Astrocyte (in vitro differentiated cells and primary cell): ENCODE results near the gene ELP2.

ENCODE experiments used
- CTCF ChIP-seq: IDR thresholded peaks from 2 replicates; pipeline ENCODE4 v1.5.1; 2011; ENCODE audit warnings: low read depth, mild to moderate bottlenecking, inconsistent platforms, low read length, moderate library complexity; ENCODE audit not compliant: insufficient read depth
- EZH2 ChIP-seq: IDR thresholded peaks from 2 replicates; pipeline ENCODE4 v1.6.1; 2012; ENCODE audit warnings: mild to moderate bottlenecking, low read length, inconsistent platforms; ENCODE audit not compliant: insufficient read depth

- TF ChIP-seq CTCF = no peak
- TF ChIP-seq EZH2 = no peak
Measured at GRCh38 chr18:36229188-36229587, 99.5 kb downstream of the ELP2 start.
